ENCODE measurements around the gene POU3F2.
A peak's percentile ranks its signal among the peaks of the same experiment; 100 is the strongest.

Gene POU3F2

GRCh38 chr6:98844244-98845210, 10.2 kb downstream of the POU3F2 start:
- no peak for DNase-seq

DNA sequence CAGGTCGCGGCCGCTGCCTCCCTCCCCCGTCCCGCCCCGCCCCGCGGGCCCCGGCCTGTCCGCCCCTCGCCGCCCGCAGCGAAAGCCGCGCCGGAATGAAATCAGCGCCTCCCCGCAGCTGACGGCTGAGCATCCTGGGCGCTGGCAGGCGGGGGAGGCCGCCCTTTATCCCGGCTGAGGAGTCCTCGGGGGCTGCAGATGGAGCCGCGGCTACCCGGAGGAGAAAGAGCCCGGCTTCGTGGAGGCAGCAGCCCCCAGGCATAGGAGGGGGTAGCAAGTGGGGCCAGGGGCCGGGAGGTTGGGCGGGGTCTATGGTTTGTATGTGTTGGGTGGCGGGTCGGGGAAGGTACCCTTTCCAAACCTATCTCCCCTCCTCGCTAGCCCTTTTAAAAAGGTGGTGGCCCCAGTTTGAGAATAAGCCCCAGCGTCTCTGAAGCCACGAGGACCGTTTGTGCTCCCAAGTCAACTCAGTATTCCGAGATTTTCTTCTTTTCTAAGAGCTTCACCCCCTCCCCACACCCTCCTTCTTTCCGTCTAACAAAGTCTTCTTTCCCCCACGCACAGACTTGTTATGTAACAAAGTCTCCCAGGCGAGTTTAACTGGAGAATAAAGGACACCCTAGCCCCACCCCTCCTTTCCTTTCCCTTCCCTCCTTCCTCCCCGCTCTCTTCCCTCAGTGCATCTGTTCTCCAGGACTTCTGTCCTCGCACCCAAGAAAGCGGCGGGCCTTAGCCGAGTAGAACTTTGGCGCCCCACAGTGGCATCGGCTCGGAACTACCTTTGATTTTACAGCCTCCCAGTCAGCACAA, 11.0 kb downstream of the POU3F2 start:
- peak; percentile 67 for DNase-seq

DNA sequence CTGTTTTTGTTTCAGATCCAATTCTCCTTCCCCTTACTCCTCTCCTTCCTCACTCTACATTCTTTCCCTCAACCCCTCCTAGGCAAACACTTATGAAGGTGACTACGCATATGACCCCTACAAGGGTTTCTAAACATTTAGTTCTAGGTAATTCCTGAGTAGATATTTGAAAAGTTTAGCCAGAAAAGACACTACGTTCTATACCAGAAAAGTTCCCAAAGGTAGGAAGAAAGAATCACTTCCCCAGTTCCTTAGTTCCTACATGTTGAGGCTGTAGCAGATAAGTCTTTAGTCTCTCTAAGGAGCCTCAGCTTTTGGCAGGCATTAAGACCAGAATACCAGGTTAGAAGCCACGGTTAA, 11.6 kb downstream of the POU3F2 start:
- DNase-seq = no peak

GRCh38 chr6:98847416-98847778, 13.0 kb downstream of the POU3F2 start:
- DNase-seq = no peak

DNA sequence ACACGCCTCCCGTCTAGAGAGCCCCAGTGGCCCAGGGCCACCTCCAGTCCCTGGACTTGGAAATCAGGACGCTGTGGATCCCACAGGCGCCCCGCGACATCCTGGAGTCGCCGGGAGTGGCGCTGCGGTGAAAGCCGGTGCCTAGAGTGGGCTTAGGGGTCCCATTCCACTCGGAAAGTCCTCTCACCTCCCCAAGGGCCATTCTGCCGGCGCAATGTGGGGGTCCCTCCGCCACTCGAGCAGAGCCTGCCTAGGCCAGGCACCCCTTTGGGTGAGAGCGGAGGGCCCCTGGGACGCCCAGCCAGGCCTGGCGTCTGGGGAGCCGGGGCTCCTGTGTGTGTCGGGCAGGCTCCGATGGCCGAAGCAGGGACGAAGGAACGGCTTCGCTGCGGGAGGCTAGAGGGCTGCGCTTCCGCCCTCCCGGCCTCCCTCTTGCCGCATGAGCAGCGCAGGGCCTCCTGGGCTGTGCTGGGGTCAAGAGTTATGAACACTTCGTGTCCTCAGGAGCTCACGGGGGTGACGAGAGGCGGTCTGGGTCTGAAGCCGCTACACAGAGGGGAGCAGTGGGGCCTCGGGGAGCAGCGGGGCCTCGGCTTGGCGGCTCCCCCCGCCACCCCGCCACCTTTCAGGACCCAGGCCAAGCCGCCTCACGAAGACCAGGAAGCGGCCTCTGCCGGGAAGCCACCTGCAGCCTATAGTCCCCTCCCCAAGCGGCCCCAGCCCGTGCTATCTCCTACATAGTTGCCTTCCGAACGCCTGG, 13.6 kb downstream of the POU3F2 start:
- DNase-seq = no peak

- no peak for DNase-seq
Measured at GRCh38 chr6:98848539-98849242, 14.3 kb downstream of the POU3F2 start.

GRCh38 chr6:98864497-98864896, 30.1 kb downstream of the POU3F2 start:
- DNase-seq = no peak

GRCh38 chr6:98871057-98871456, 36.7 kb downstream of the POU3F2 start:
- no peak for DNase-seq

- DNase-seq = no peak
Measured at GRCh38 chr6:98871821-98872220, 37.4 kb downstream of the POU3F2 start.

GRCh38 chr6:98875375-98875774, 41.0 kb downstream of the POU3F2 start:
- DNase-seq = no peak

GRCh38 chr6:98877250-98877649, 42.9 kb downstream of the POU3F2 start:
- DNase-seq = no peak

GRCh38 chr6:98880486-98880885, 46.1 kb downstream of the POU3F2 start:
- no peak for DNase-seq

DNA sequence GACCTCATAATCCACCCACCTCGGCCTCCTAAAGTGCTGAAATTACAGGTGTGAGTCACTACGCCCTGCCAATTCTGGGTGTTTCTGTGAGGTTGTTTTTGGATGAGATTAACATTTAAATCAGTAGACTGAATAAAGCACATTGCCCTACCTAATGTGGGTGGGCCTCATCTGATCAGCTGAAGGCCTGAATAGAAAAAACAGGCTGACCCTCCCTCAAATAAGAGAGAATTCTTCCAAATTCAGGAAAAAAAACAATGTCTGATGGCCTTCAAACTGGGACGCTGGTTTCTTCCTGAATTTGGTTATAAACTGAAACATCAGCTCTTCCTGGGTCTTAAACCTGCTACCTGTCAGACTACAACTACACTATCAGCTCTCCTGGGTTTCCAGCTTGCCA, 51.0 kb downstream of the POU3F2 start:
- no peak for DNase-seq

DNA sequence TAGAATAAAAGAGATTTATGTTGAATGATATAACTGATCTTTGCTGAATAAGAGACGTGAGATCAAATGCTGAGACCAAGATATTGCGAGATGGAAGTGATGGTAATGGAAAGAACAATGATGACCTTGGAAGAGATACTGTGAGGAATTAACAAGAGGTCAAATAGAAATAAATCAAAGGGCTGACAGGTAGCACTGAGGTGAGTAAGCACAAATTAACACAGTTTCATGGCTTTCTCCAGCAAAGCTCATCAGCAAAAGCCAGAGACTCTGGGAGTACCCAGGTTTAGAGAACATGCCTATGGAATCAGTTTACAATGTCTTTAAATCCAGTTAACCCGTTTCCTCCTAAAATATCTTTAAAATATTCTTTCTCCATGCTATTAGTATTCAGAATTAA, 53.3 kb downstream of the POU3F2 start:
- DNase-seq = no peak

Data from activated CD8-positive, alpha-beta memory T cell treated with anti-CD3 and anti-CD28 coated beads, Interleukin-2, amount 50 U/mL, for 4 hours (primary cell).